IMR-90 (cell line): ENCODE results near the gene HSFX2. TPM values are rescaled to one million over a fixed set of nuclear protein-coding genes. Genes with fewer than 3 reads are reported as not detected.

ENCODE experiments used
- ATAC-seq: fragments of 200-7000 bp; cut with Tn5 transposase; 2 replicates; pipeline ENCODE4 v1.9.1; 2020; ENCODE audit warnings: low read depth, mild to moderate bottlenecking, moderate library complexity
- BruUV-seq: library from RNA; stranded (reverse); fragments of 400-500 nt; replicated peaks from 2 replicates; lab custom pipeline; 2021; lab: Mats Ljungman, UMichigan
- CTCF ChIA-PET: fragments of 300-600 bp; formaldehyde crosslinking; extraction: SDS; loops from one replicate; lab custom pipeline; 2021; ENCODE audit warnings: antibody characterized with exemption; lab: Yijun Ruan, JAX
- POLR2A ChIA-PET: fragments of 300-600 bp; sonication (Branson Sonifier 250); formaldehyde crosslinking; loops from one replicate; lab custom pipeline; 2022; ENCODE audit warnings: antibody characterized with exemption; ENCODE audit not compliant: unreplicated experiment; lab: Charles Lee
- DNase-seq: peaks from one replicate; pipeline ENCODE4 v3.0.0; 2013
- H2AFZ ChIP-seq: replicated peaks from 2 replicates; pipeline ENCODE3; 2013; ENCODE audit warnings: low read length, mild to moderate bottlenecking; ENCODE audit not compliant: poor library complexity
- H2AK5ac ChIP-seq: 2 replicates; pipeline ENCODE4 v1.6.1; 2013; ENCODE audit warnings: low read depth, low read length, inconsistent platforms
- H2AK9ac ChIP-seq: replicated peaks from 2 replicates; pipeline ENCODE3; 2013; ENCODE audit warnings: mild to moderate bottlenecking, low read depth, low read length, moderate library complexity; ENCODE audit not compliant: poor library complexity
- H2BK120ac ChIP-seq: 2 replicates; pipeline ENCODE4 v1.6.1; 2013; ENCODE audit warnings: low read depth, low read length, inconsistent platforms
- H2BK15ac ChIP-seq: 3 replicates; pipeline ENCODE4 v1.6.1; 2013; ENCODE audit warnings: low read depth, low read length, inconsistent platforms
- H2BK20ac ChIP-seq: 2 replicates; pipeline ENCODE4 v1.6.1; 2013; ENCODE audit warnings: low read depth, mild to moderate bottlenecking, inconsistent platforms, low read length, moderate library complexity
- H2BK5ac ChIP-seq: 2 replicates; pipeline ENCODE4 v1.6.1; 2013; ENCODE audit warnings: mild to moderate bottlenecking, low read depth, low read length, inconsistent platforms; ENCODE audit not compliant: poor library complexity, severe bottlenecking
- H3K14ac ChIP-seq: replicated peaks from 2 replicates; pipeline ENCODE4 v1.6.1; 2013; ENCODE audit warnings: low read depth, low read length, inconsistent platforms
- H3K18ac ChIP-seq: 2 replicates; pipeline ENCODE4 v1.6.1; 2013; ENCODE audit warnings: low read depth, low read length, control low read depth
- H3K23ac ChIP-seq: 2 replicates; pipeline ENCODE4 v1.6.1; 2013; ENCODE audit warnings: low read depth, low read length, inconsistent platforms
- H3K27ac ChIP-seq: 2 replicates; pipeline ENCODE4 v1.5.1; 2013; ENCODE audit warnings: mild to moderate bottlenecking, control low read depth, low read length; ENCODE audit not compliant: insufficient read depth
- H3K27me3 ChIP-seq: 2 replicates; pipeline ENCODE4 v1.6.1; 2013; ENCODE audit warnings: low read length; ENCODE audit not compliant: control insufficient read depth, insufficient read depth
- H3K36me3 ChIP-seq: 2 replicates; pipeline ENCODE4 v1.6.1; 2013; ENCODE audit warnings: low read length, mixed read lengths; ENCODE audit not compliant: control insufficient read depth, insufficient read depth
- H3K4ac ChIP-seq: 2 replicates; pipeline ENCODE4 v1.6.1; 2013; ENCODE audit warnings: low read depth, low read length, inconsistent platforms
- H3K4me1 ChIP-seq: 2 replicates; pipeline ENCODE4 v1.6.1; 2013; ENCODE audit warnings: low read length, mixed read lengths; ENCODE audit not compliant: control insufficient read depth, insufficient read depth
- H3K4me2 ChIP-seq: 2 replicates; pipeline ENCODE4 v1.6.1; 2013; ENCODE audit warnings: low read depth, mild to moderate bottlenecking, control low read depth, low read length, moderate library complexity
- H3K4me3 ChIP-seq: 2 replicates; pipeline ENCODE4 v1.5.1; 2013; ENCODE audit warnings: low read depth, mild to moderate bottlenecking, control low read depth, low read length, moderate library complexity; ENCODE audit not compliant: insufficient read depth
- H3K56ac ChIP-seq: 2 replicates; pipeline ENCODE4 v1.6.1; 2013; ENCODE audit warnings: low read length, inconsistent platforms; ENCODE audit not compliant: insufficient read depth; ENCODE audit errors: extremely low read depth
- H3K79me1 ChIP-seq, 2 experiments: 2 replicates each; pipeline ENCODE4 v1.6.1; 2013; ENCODE audit warnings: low read length in 2 of 2, inconsistent platforms in 1 of 2, low read depth in 1 of 2
- H3K9ac ChIP-seq: 2 replicates; pipeline ENCODE4 v1.6.1; 2013; ENCODE audit warnings: low read depth, low read length, control low read depth
- H3K9me1 ChIP-seq: 2 replicates; pipeline ENCODE4 v1.6.1; 2013; ENCODE audit warnings: low read length, inconsistent platforms; ENCODE audit not compliant: insufficient read depth
- H3K9me3 ChIP-seq: 2 replicates; pipeline ENCODE4 v1.6.1; 2013; ENCODE audit warnings: low read length; ENCODE audit not compliant: control insufficient read depth, insufficient read depth
- H4K20me1 ChIP-seq: 2 replicates; pipeline ENCODE4 v1.6.1; 2013; ENCODE audit warnings: low read length, inconsistent platforms; ENCODE audit not compliant: insufficient read depth
- H4K5ac ChIP-seq: 2 replicates; pipeline ENCODE4 v1.6.1; 2013; ENCODE audit warnings: mild to moderate bottlenecking, low read depth, low read length, control low read depth
- H4K8ac ChIP-seq, 2 experiments: 2 replicates each; pipeline ENCODE4 v1.6.1; 2013; ENCODE audit warnings: low read depth in 2 of 2, low read length in 2 of 2, control low read depth in 1 of 2, inconsistent platforms in 1 of 2
- H4K91ac ChIP-seq: 2 replicates; pipeline ENCODE4 v1.6.1; 2013; ENCODE audit warnings: low read depth, low read length, inconsistent platforms; ENCODE audit not compliant: insufficient read depth
- BHLHE40 ChIP-seq: fragments of 150-350 bp; IDR thresholded peaks from 2 replicates; pipeline ENCODE4 v1.6.1; 2016; ENCODE audit warnings: mild to moderate bottlenecking, low read depth, low read length
- CEBPB ChIP-seq: IDR thresholded peaks from 2 replicates; pipeline ENCODE4 v1.6.1; 2012; ENCODE audit warnings: low read depth, low read length, improper control_type of control experiment
- CHD1 ChIP-seq: IDR thresholded peaks from 2 replicates; pipeline ENCODE4 v1.6.1; 2012; ENCODE audit warnings: low read depth, low read length, improper control_type of control experiment
- FOS ChIP-seq: fragments of 150-350 bp; IDR thresholded peaks from 2 replicates; pipeline ENCODE4 v1.6.1; 2016; ENCODE audit warnings: low read depth, low read length
- MAFK ChIP-seq: IDR thresholded peaks from 2 replicates; pipeline ENCODE4 v1.6.1; 2012; ENCODE audit warnings: low read depth, low read length, improper control_type of control experiment
- MAZ ChIP-seq: IDR thresholded peaks from 2 replicates; pipeline ENCODE4 v1.6.1; 2012; ENCODE audit warnings: low read depth, mild to moderate bottlenecking, low read length, improper control_type of control experiment, moderate library complexity, borderline replicate concordance
- MXI1 ChIP-seq: IDR thresholded peaks from 2 replicates; pipeline ENCODE4 v1.6.1; 2012; ENCODE audit warnings: low read depth, mild to moderate bottlenecking, low read length, moderate library complexity, borderline replicate concordance
- NFE2L2 ChIP-seq: fragments of 150-350 bp; IDR thresholded peaks from 2 replicates; pipeline ENCODE4 v1.6.1; 2016; ENCODE audit warnings: low read depth, mild to moderate bottlenecking, low read length
- POLR2A ChIP-seq: IDR thresholded peaks from 2 replicates; pipeline ENCODE4 v1.6.1; 2012; ENCODE audit warnings: mild to moderate bottlenecking, low read depth, low read length
- RAD21 ChIP-seq: IDR thresholded peaks from 2 replicates; pipeline ENCODE4 v1.6.1; 2012; ENCODE audit warnings: low read length, improper control_type of control experiment
- RCOR1 ChIP-seq: IDR thresholded peaks from 2 replicates; pipeline ENCODE4 v1.6.1; 2012; ENCODE audit warnings: mild to moderate bottlenecking, low read length, improper control_type of control experiment; ENCODE audit not compliant: insufficient replicate concordance
- RFX5 ChIP-seq: IDR thresholded peaks from 2 replicates; pipeline ENCODE4 v1.8.0; 2012; ENCODE audit warnings: low read depth, mild to moderate bottlenecking, low read length, moderate library complexity
- SMC3 ChIP-seq: fragments of 150-350 bp; IDR thresholded peaks from 2 replicates; pipeline ENCODE4 v1.6.1; 2016; ENCODE audit warnings: low read depth, mild to moderate bottlenecking, antibody characterized with exemption, low read length, moderate library complexity
- WGBS, 2 experiments: methylation state at CpG; one replicate each; pipeline versions ENCODE4 v1.1.5 to v1.1.7; 2013; ENCODE audit warnings: missing lambda C conversion rate in 2 of 2; ENCODE audit not compliant: insufficient read length in 1 of 2; ENCODE audit errors: extremely low coverage in 2 of 2; 5-methylcytosine and 5-hydroxymethylcytosine counted together
- dilution Hi-C: fragments of 300-500 bp; cut with HindIII; formaldehyde crosslinking; loops from one replicate; pipeline ENCODE4 v1.14.3; 2018; ENCODE audit warnings: low sequenced_read_pairs; ENCODE audit not compliant: unreplicated experiment
- in situ Hi-C: fragments of 300-500 bp; cut with MboI; formaldehyde crosslinking; loops from 3 replicates; pipeline ENCODE4 v1.14.3; 2019; ENCODE audit warnings: low sequenced_read_pairs, inconsistent platforms, mixed read lengths
- intact Hi-C: fragments of 100-400 bp; cut with micrococcal nuclease; formaldehyde crosslinking; loops from 2 replicates; pipeline ENCODE4 v1.10.0; 2022
- polyA plus RNA-seq, 3 experiments: library from polyadenylated mRNA; depleted of rRNA; stranded (reverse); fragments of >200 nt; gene quantifications; 2 replicates each; pipeline ENCODE4 v1.2.3, GENCODE V29; 2012; ENCODE audit warnings: low replicate concordance in 1 of 3
- total RNA-seq: library from RNA; depleted of rRNA; stranded (reverse); fragments of >200 nt; gene quantifications from 2 replicates; pipeline ENCODE4 v1.2.3, GENCODE V29; 2012
- TF ChIP-seq, protein P1 (sequence below): conservative IDR thresholded peaks from 2 replicates; pipeline ENCODE4 v1.5.1; 2012; ENCODE audit warnings: mild to moderate bottlenecking, low read depth, low read length, improper control_type of control experiment
- TF ChIP-seq, protein P2 (sequence below): fragments of 150-350 bp; IDR thresholded peaks from 2 replicates; pipeline ENCODE4 v1.6.1; 2017; ENCODE audit warnings: mild to moderate bottlenecking, antibody characterized with exemption, low read length, low read depth
- TF ChIP-seq, protein P3 (sequence below): fragments of 150-350 bp; IDR thresholded peaks from 2 replicates; pipeline ENCODE4 v1.6.1; 2016; ENCODE audit warnings: low read depth, mild to moderate bottlenecking, low read length, moderate library complexity, borderline replicate concordance

HSFX2 gene
- total and polyA plus RNA-seq, 2 of the 4 experiments (the other 2 are of a cell fraction) = 0.36 TPM; not detected in 1

DNA sequence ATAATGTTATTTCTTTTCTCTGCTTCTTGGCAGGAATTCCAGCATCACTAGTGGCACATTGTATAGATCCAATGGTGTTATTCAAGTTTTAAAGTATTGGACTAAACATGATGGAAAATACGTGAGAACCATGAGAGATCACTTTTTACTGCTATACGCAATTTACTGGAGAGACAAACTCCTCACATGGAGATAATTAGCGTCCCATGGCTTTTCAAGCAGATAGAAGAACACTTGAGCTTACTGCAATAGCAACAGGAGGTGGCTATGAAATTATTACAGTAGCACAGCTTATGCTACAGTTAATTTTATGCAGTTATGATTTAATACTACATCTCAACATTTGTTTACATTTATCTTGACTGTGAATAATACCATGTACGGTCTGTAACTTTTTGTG is 48.4 kb upstream of the HSFX2 start:
- TF ChIP-seq, protein P1, sequence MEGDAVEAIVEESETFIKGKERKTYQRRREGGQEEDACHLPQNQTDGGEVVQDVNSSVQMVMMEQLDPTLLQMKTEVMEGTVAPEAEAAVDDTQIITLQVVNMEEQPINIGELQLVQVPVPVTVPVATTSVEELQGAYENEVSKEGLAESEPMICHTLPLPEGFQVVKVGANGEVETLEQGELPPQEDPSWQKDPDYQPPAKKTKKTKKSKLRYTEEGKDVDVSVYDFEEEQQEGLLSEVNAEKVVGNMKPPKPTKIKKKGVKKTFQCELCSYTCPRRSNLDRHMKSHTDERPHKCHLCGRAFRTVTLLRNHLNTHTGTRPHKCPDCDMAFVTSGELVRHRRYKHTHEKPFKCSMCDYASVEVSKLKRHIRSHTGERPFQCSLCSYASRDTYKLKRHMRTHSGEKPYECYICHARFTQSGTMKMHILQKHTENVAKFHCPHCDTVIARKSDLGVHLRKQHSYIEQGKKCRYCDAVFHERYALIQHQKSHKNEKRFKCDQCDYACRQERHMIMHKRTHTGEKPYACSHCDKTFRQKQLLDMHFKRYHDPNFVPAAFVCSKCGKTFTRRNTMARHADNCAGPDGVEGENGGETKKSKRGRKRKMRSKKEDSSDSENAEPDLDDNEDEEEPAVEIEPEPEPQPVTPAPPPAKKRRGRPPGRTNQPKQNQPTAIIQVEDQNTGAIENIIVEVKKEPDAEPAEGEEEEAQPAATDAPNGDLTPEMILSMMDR = no peak
- no peak for TF ChIP-seq FOS
- no peak for TF ChIP-seq CEBPB
- TF ChIP-seq RFX5 = no peak
- no peak for TF ChIP-seq RAD21
- no peak for TF ChIP-seq MXI1
- TF ChIP-seq SMC3 = no peak
- TF ChIP-seq BHLHE40 = no peak
- TF ChIP-seq, protein P2, sequence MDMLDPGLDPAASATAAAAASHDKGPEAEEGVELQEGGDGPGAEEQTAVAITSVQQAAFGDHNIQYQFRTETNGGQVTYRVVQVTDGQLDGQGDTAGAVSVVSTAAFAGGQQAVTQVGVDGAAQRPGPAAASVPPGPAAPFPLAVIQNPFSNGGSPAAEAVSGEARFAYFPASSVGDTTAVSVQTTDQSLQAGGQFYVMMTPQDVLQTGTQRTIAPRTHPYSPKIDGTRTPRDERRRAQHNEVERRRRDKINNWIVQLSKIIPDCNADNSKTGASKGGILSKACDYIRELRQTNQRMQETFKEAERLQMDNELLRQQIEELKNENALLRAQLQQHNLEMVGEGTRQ = no peak
- TF ChIP-seq CHD1 = no peak
- no peak for TF ChIP-seq NFE2L2
- TF ChIP-seq, protein P3, sequence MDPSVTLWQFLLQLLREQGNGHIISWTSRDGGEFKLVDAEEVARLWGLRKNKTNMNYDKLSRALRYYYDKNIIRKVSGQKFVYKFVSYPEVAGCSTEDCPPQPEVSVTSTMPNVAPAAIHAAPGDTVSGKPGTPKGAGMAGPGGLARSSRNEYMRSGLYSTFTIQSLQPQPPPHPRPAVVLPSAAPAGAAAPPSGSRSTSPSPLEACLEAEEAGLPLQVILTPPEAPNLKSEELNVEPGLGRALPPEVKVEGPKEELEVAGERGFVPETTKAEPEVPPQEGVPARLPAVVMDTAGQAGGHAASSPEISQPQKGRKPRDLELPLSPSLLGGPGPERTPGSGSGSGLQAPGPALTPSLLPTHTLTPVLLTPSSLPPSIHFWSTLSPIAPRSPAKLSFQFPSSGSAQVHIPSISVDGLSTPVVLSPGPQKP = no peak
- no peak for TF ChIP-seq MAFK
- no peak for TF ChIP-seq RCOR1
- TF ChIP-seq MAZ = no peak
- TF ChIP-seq POLR2A = no peak
- Histone ChIP-seq H3K4me1 (no peaks in the 10 kb centered on the region), H3K23ac (no peak overlapping the region), H3K4me2 (no peak overlapping the region), H2AFZ (no peak overlapping the region), H2AK5ac (no peak overlapping the region), H3K4me3 (no peak overlapping the region), H3K18ac (no peak overlapping the region), H3K27me3 (peaks cover 8% of the 10 kb centered on the region), H3K4ac (no peak overlapping the region), H3K14ac (no peak overlapping the region), H3K9me3 (no peaks in the 10 kb centered on the region), H2BK5ac (no peak overlapping the region), H2BK120ac (no peak overlapping the region), H2BK15ac (no peak overlapping the region), H3K79me1 (no peaks in the 10 kb centered on the region), H4K5ac (no peak overlapping the region), H3K27ac (no peak overlapping the region), H2BK20ac (no peak overlapping the region), H4K20me1 (no peaks in the 10 kb centered on the region), H2AK9ac (no peak overlapping the region), H4K91ac (no peak overlapping the region), H3K9ac (no peak overlapping the region), H4K8ac (no peak overlapping the region), H3K36me3 (no peaks in the 10 kb centered on the region), H3K56ac (no peak overlapping the region), H3K9me1 (no peaks in the 10 kb centered on the region)
- ChIA-PET POLR2A (no interaction called here), CTCF (no interaction called here)
- no CpG with 5 or more reads among the region's 4 CpGs for WGBS, 2 experiments
- intact Hi-C loops (no loop called here), in situ Hi-C loops (no loop called here), dilution Hi-C loops (no loop called here)
- no peak for DNase-seq
- ATAC-seq = no peak
- BruUV-seq = no TSS peak
